K562 (cell line): ENCODE results near the gene SKAP2. TPM values are rescaled to one million over a fixed set of nuclear protein-coding genes. Genes with fewer than 3 reads are reported as not detected.
A peak's percentile ranks its signal among the peaks of the same experiment; 100 is the strongest.

Source experiments
- ATAC-seq: fragments of 200-7000 bp; cut with Tn5 transposase; 3 replicates; pipeline ENCODE4 v1.9.1; 2020; ENCODE audit warnings: moderate library complexity
- BruUV-seq: library from RNA; stranded (reverse); fragments of 400-500 nt; replicated peaks from 2 replicates; lab custom pipeline; 2021; lab: Mats Ljungman, UMichigan
- CTCF ChIA-PET: fragments of 300-600 bp; formaldehyde crosslinking; extraction: SDS; loops from one replicate; lab custom pipeline; 2021; ENCODE audit warnings: low intra/inter-chr PET ratio; lab: Yijun Ruan, JAX
- POLR2A ChIA-PET: fragments of 300-600, 350-650 bp; sonication (Branson Sonifier 250); formaldehyde crosslinking; extraction: SDS; loops from one replicate; lab custom pipeline; 2021; ENCODE audit warnings: antibody characterized with exemption, inconsistent platforms; lab: Yijun Ruan, JAX
- DNase-seq, 4 experiments: peaks; one replicate each; pipeline versions ENCODE4 v3.0.0 to v3.0.0-alpha.2; 2011 to 2018; ENCODE audit warnings: low spot score in 3 of 4, mixed read lengths in 3 of 4; ENCODE audit errors: extremely low read depth in 1 of 4
- FAIRE-seq: peaks from 2 replicates; lab custom pipeline; 2011; peaks lifted over from hg19 to GRCh38; lab: Jason Lieb, UNC
- H2AFZ ChIP-seq: 2 replicates; pipeline ENCODE4 v1.6.0; 2011; ENCODE audit warnings: low read depth, low read length, control low read depth, inconsistent platforms
- H3K27ac ChIP-seq: fragments of 200-600 bp; 3 replicates; pipeline ENCODE4 v1.8.0; 2011; ENCODE audit warnings: low read depth, mild to moderate bottlenecking, control low read depth, inconsistent platforms, low read length, moderate library complexity, mixed read lengths; ENCODE audit errors: extremely low read depth
- H3K27me3 ChIP-seq, 2 experiments: fragments of 300-600 bp in 1 of 2; 2 replicates in 1 of 2; 3 replicates in 1 of 2; pipeline versions ENCODE4 v1.6.0 to v1.8.0; 2011; ENCODE audit warnings: inconsistent platforms in 2 of 2, low read length in 2 of 2, mild to moderate bottlenecking in 1 of 2, mixed read lengths in 1 of 2, moderate library complexity in 1 of 2; ENCODE audit not compliant: control insufficient read depth in 2 of 2, insufficient read depth in 2 of 2
- H3K36me3 ChIP-seq: fragments of 300-600 bp; 3 replicates; pipeline ENCODE4 v1.8.0; 2011; ENCODE audit warnings: mild to moderate bottlenecking, low read length, inconsistent platforms; ENCODE audit not compliant: control insufficient read depth, insufficient read depth
- H3K4me1 ChIP-seq, 2 experiments: fragments of 200-600 bp in 1 of 2; replicated peaks in 1 of 2; 2 replicates in 1 of 2; 3 replicates in 1 of 2; pipeline versions ENCODE4 v1.5.1 to v1.8.0; 2011; ENCODE audit warnings: inconsistent platforms in 2 of 2, low read length in 2 of 2, mild to moderate bottlenecking in 1 of 2, mixed read lengths in 1 of 2, moderate library complexity in 1 of 2; ENCODE audit not compliant: control insufficient read depth in 2 of 2, insufficient read depth in 2 of 2
- H3K4me2 ChIP-seq: 2 replicates; pipeline ENCODE4 v1.6.1; 2011; ENCODE audit warnings: low read length, control low read depth, inconsistent platforms, mixed read lengths; ENCODE audit not compliant: insufficient read depth
- H3K4me3 ChIP-seq: fragments of 200-600 bp; sonication (generic), shearing (Covaris generic); 2 replicates; pipeline ENCODE4 v1.5.1; 2016; ENCODE audit warnings: control low read depth, inconsistent platforms
- H3K79me2 ChIP-seq: fragments of 200-600 bp; 3 replicates; pipeline ENCODE4 v1.8.0; 2011; ENCODE audit warnings: low read length, inconsistent platforms; ENCODE audit not compliant: control insufficient read depth, insufficient read depth
- H3K9ac ChIP-seq, 2 experiments: 2 replicates each; pipeline versions ENCODE4 v1.6.0 to v1.6.1; 2011; ENCODE audit warnings: low read depth in 2 of 2, low read length in 2 of 2, control low read depth in 1 of 2, inconsistent platforms in 1 of 2, mild to moderate bottlenecking in 1 of 2, mixed read lengths in 1 of 2; ENCODE audit not compliant: insufficient read depth in 1 of 2
- H3K9me1 ChIP-seq: one replicate; pipeline ENCODE4 v1.6.0; 2011; ENCODE audit warnings: inconsistent platforms, mild to moderate bottlenecking, low read length, moderate library complexity; ENCODE audit not compliant: control insufficient read depth, insufficient read depth
- H3K9me3 ChIP-seq: replicated peaks from 2 replicates; pipeline ENCODE4 v1.5.1; 2011; ENCODE audit warnings: low read depth, low read length, inconsistent platforms; ENCODE audit not compliant: control insufficient read depth, insufficient read depth
- H4K20me1 ChIP-seq: replicated peaks from 2 replicates; pipeline ENCODE4 v1.6.1; 2011; ENCODE audit warnings: low read length, inconsistent platforms, mixed read lengths; ENCODE audit not compliant: control insufficient read depth, insufficient read depth
- CBX8 ChIP-seq: fragments of 200-600 bp; sonication (generic); IDR thresholded peaks from 2 replicates; pipeline ENCODE4 v1.6.1; 2012; ENCODE audit warnings: borderline replicate concordance, mixed run types, low read depth, mild to moderate bottlenecking, moderate library complexity, mixed read lengths, low read length, control low read depth, inconsistent platforms; ENCODE audit not compliant: poor library complexity, severe bottlenecking; ENCODE audit errors: extremely low read depth
- FOXJ3 ChIP-seq: sonication (generic); formaldehyde crosslinking; IDR thresholded peaks from 2 replicates; pipeline ENCODE4 v1.4.0; 2020; ENCODE audit warnings: mild to moderate bottlenecking, missing genetic modification reagents
- HIVEP1 ChIP-seq: fragments of 250-450 bp; sonication (Bioruptor Pico); IDR thresholded peaks from 2 replicates; pipeline ENCODE4 v1.4.0; 2020; ENCODE audit warnings: mild to moderate bottlenecking
- LCOR ChIP-seq: sonication (generic); formaldehyde crosslinking; IDR thresholded peaks from 2 replicates; pipeline ENCODE4 v1.8.0; 2022; ENCODE audit warnings: mild to moderate bottlenecking, missing genetic modification reagents
- MLLT1 ChIP-seq, 2 experiments: fragments of 450-650 bp; IDR thresholded peaks; 2 replicates each; pipeline ENCODE4 v1.6.1; 2016
- POLR2B ChIP-seq: fragments of 450-650 bp; IDR thresholded peaks from 2 replicates; pipeline ENCODE4 v1.6.1; 2018; ENCODE audit warnings: low read depth; ENCODE audit not compliant: partially characterized antibody
- SIN3A ChIP-seq, 2 experiments: fragments of 150-350 bp in 1 of 2; IDR thresholded peaks; 2 replicates each; pipeline ENCODE4 v1.6.1; 2011 to 2016; ENCODE audit warnings: borderline replicate concordance in 2 of 2, low read depth in 2 of 2, low read length in 2 of 2, mild to moderate bottlenecking in 2 of 2, moderate library complexity in 2 of 2; ENCODE audit not compliant: control insufficient read depth in 1 of 2
- SIN3B ChIP-seq: fragments of 450-650 bp; IDR thresholded peaks from 2 replicates; pipeline ENCODE4 v1.6.1; 2017; ENCODE audit warnings: low read depth, mild to moderate bottlenecking, moderate library complexity
- STAG1 ChIP-seq: sonication (generic); formaldehyde crosslinking; IDR thresholded peaks from 2 replicates; pipeline ENCODE4 v1.5.0; 2020; ENCODE audit warnings: missing genetic modification reagents, borderline replicate concordance
- ZBTB12 ChIP-seq: fragments of 250-450 bp; sonication (Bioruptor Pico); IDR thresholded peaks from 2 replicates; pipeline ENCODE4 v1.4.0; 2020
- ZBTB17 ChIP-seq: fragments of 450-650 bp; formaldehyde crosslinking; IDR thresholded peaks from 2 replicates; pipeline ENCODE4 v1.4.0; 2020; ENCODE audit warnings: mild to moderate bottlenecking
- ZNF274 ChIP-seq: IDR thresholded peaks from 2 replicates; pipeline ENCODE4 v1.6.1; 2011; ENCODE audit warnings: low read depth, mild to moderate bottlenecking, low read length, moderate library complexity, borderline replicate concordance
- WGBS: fragments of 100-300 bp; shearing (Covaris generic); methylation state at CpG from one replicate; pipeline ENCODE4 v1.1.6; 2016; ENCODE audit warnings: low coverage, mixed read lengths; ENCODE audit not compliant: insufficient coverage; ENCODE audit errors: missing lambda C conversion rate; 5-methylcytosine and 5-hydroxymethylcytosine counted together
- in situ Hi-C: fragments of 300-500 bp; cut with MboI; formaldehyde crosslinking; loops from 4 replicates; pipeline ENCODE4 v1.15.0; 2018; ENCODE audit warnings: inconsistent platforms, mixed read lengths
- intact Hi-C: fragments of 100-400 bp; cut with micrococcal nuclease; formaldehyde crosslinking; loops from 2 replicates; pipeline ENCODE4 v1.14.2; 2022
- polyA plus RNA-seq, 8 experiments: library from polyadenylated mRNA; depleted of rRNA in 4 of 8; stranded (reverse) in 5 of 8; unstranded in 3 of 8; fragments of >200 nt; fragmentation: Nextera tagmentation in 2 of 8; fragmentation: Illumina TruSeq in 1 of 8; extraction: Ambion mirVana in 2 of 8; extraction: Trizol in 1 of 8; gene quantifications; 2 replicates each; pipeline versions ENCODE4 v1.2.1 to v1.2.3, GENCODE V29; 2011 to 2014; ENCODE audit warnings: inconsistent platforms in 1 of 8, missing spikeins in 1 of 8
- total RNA-seq, 7 experiments: library from RNA; depleted of rRNA in 6 of 7; stranded (reverse); fragments of >200 nt in 6 of 7; fragmentation: Illumina TruSeq in 2 of 7; extraction: Trizol in 2 of 7; gene quantifications; 2 replicates each; pipeline versions ENCODE4 v1.2.1 to v1.2.3, GENCODE V29; 2011 to 2021; ENCODE audit warnings: low replicate concordance in 1 of 7
- TF ChIP-seq, protein P1 (sequence below): fragments of 200-800 bp; sonication (Bioruptor generic); IDR thresholded peaks from 2 replicates; pipeline ENCODE4 v1.6.1; 2017; ENCODE audit warnings: missing genetic modification characterization, missing compliant biosample characterization

SKAP2 gene
- total and polyA plus RNA-seq, 9 of the 15 experiments (the other 6 are each of a cell fraction or from before 2014, with no cell fraction given) = 4.2 to 11.7 (median 8.3) TPM

DNA sequence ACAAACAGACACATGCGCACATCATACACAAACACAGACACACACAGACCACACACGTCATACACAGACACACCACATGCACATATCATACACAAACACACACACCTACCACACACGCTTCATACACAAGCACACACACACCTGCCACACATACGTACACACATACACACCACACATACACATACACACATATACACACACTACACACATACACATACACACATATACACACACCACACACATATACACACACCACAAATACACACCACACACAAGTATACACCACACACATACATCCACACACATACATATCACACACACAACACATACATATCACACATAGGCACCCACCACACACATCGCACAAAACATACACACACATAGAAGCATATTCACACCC is 224.7 kb downstream of the SKAP2 start (continued):
- no peak for TF ChIP-seq ZBTB12 (CRISPR knock-in tag)
- TF ChIP-seq LCOR (CRISPR knock-in tag) = no peak
- peak; percentile 35 to 41; a peak in 1 of 4 replicates for TF ChIP-seq MLLT1 (IDR thresholded peaks at IDR 0.05)
- TF ChIP-seq STAG1 = no peak
- no peak for TF ChIP-seq CBX8
- peak; percentile 39 for TF ChIP-seq POLR2B

DNA sequence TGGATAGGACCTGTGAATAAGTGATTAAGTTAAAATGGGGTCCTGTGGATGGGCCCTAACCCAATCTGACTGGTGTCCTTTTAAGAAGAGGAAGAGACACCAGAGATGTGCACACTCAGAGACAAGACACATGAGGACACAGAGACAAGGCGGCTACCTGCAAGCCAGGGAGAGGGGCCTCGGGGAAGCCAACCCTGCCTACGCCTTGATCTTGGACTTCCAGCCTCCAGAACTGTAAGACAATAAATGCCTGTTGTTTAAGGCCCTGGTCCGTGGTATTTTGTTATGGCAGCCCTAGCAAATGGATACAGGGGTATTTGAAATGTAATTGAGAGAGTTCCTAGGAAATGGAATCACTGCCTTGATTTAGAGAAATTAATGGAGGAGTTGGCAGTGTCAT is 225.3 kb downstream of the SKAP2 start:
- H3K27ac ChIP-seq = no peak overlapping the region
- no peak for DNase-seq
- TF ChIP-seq ZNF274 = no peak
- no peak for TF ChIP-seq ZBTB17 (CRISPR knock-in tag)
- no peak for TF ChIP-seq FOXJ3 (CRISPR knock-in tag)
- TF ChIP-seq SIN3A (IDR thresholded peaks at IDR 0.05; ENCODE audit: borderline replicate concordance in 2 of 2, control insufficient read depth in 1 of 2, low read depth in 2 of 2, low read length in 2 of 2) = no peak
- no peak for TF ChIP-seq HIVEP1 (CRISPR knock-in tag)
- no peak for TF ChIP-seq SIN3B
- TF ChIP-seq, protein P1, sequence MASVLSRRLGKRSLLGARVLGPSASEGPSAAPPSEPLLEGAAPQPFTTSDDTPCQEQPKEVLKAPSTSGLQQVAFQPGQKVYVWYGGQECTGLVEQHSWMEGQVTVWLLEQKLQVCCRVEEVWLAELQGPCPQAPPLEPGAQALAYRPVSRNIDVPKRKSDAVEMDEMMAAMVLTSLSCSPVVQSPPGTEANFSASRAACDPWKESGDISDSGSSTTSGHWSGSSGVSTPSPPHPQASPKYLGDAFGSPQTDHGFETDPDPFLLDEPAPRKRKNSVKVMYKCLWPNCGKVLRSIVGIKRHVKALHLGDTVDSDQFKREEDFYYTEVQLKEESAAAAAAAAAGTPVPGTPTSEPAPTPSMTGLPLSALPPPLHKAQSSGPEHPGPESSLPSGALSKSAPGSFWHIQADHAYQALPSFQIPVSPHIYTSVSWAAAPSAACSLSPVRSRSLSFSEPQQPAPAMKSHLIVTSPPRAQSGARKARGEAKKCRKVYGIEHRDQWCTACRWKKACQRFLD = no peak
- TF ChIP-seq, all 486 proteins: peak for 0
- no TSS peak for BruUV-seq
- H3K4me2 ChIP-seq = peak overlapping the region; percentile 79
- no peak overlapping the region for H2AFZ ChIP-seq
- ATAC-seq (no peak), FAIRE-seq (no peak)
- peaks cover 6% of the 10 kb centered on the region; the same call in 2 of the 3 replicates for H3K36me3 ChIP-seq
- peak overlapping the region; percentile 37 for H3K4me3 ChIP-seq
- intact Hi-C loops = no loop called here
- H3K4me1 ChIP-seq = no peaks in the 10 kb centered on the region
- 0 out of 3 replicates have a peak, but pooled peaks cover 6% of the 10 kb centered on the region for H3K79me2 ChIP-seq
- in situ Hi-C loops = no loop called here
- WGBS = 44% methylated on average over 4 of the region's 4 CpGs
- ChIA-PET CTCF (no interaction called here), POLR2A (interaction anchor here (0.7 kb wide), 1 partner anchor 9 kb away, joined by 3 read pairs; no protein-coding TSS in a partner anchor)
- H3K9ac ChIP-seq = no peak overlapping the region
- no peaks in the 10 kb centered on the region; the same call in 1 of the 2 replicates for H3K9me3 ChIP-seq
- no peaks in the 10 kb centered on the region for H3K9me1 ChIP-seq
- no peaks in the 10 kb centered on the region for H4K20me1 ChIP-seq
- H3K27me3 ChIP-seq = peaks cover 0 to 24% of the 10 kb centered on the region in 2 experiments; a peak in 4 of 5 replicates
